NCI-H1417 treated with DMSO at 0.1 percent for 48 hours (cell line): ENCODE results near the gene ARG2.
"Not testable (repeated sequence)": the region's sequence is repeated elsewhere in the genome, so short reads cannot be mapped to it uniquely, and the experiment has no call there.

ENCODE experiments used
- DNase-seq: peaks from one replicate; lab custom pipeline; 2025; lab: John Stamatoyannopoulos, UW

ARG2 gene

GRCh38 chr14:67586369-67586768 lies 33.4 kb upstream of the ARG2 start:
- no peak for DNase-seq

- DNase-seq = no peak
Measured at GRCh38 chr14:67589204-67589770, 30.4 kb upstream of the ARG2 start.

- not testable (repeated sequence) for DNase-seq
Measured at GRCh38 chr14:67593650-67594049, 26.1 kb upstream of the ARG2 start.

GRCh38 chr14:67595392-67595791 lies 24.3 kb upstream of the ARG2 start:
- no peak for DNase-seq

- DNase-seq = no peak
Measured at GRCh38 chr14:67599698-67600561, 19.8 kb upstream of the ARG2 start, which contains the start of gene PIGH. Gene PIGH, minus strand, starts transcription at chr14:67600268. Its CDS starts 65 bp downstream, at chr14:67600203.

- not testable (repeated sequence) for DNase-seq
Measured at GRCh38 chr14:67600562-67600974, 19.2 kb upstream of the ARG2 start.

GRCh38 chr14:67602076-67602475 lies 17.6 kb upstream of the ARG2 start:
- no peak for DNase-seq

- no peak for DNase-seq
Measured at GRCh38 chr14:67602995-67603545, 16.6 kb upstream of the ARG2 start.

- no peak for DNase-seq
Measured at GRCh38 chr14:67607646-67608045, 12.1 kb upstream of the ARG2 start.

- no peak for DNase-seq
Measured at GRCh38 chr14:67609642-67610310, 9.9 kb upstream of the ARG2 start.

- no peak for DNase-seq
Measured at GRCh38 chr14:67610491-67610890, 9.2 kb upstream of the ARG2 start.

GRCh38 chr14:67618617-67619063 lies 1.1 kb upstream of the ARG2 start:
- no peak for DNase-seq

GRCh38 chr14:67620217-67620785 lies 581 bp downstream of the ARG2 start:
- DNase-seq = no peak

GRCh38 chr14:67622675-67623074 lies 3.0 kb downstream of the ARG2 start:
- no peak for DNase-seq

- DNase-seq = no peak
Measured at GRCh38 chr14:67623114-67623513, 3.4 kb downstream of the ARG2 start.

- not testable (repeated sequence) for DNase-seq
Measured at GRCh38 chr14:67626131-67626530, 6.4 kb downstream of the ARG2 start.

GRCh38 chr14:67627519-67627918 lies 7.8 kb downstream of the ARG2 start:
- DNase-seq = no peak

- no peak for DNase-seq
Measured at GRCh38 chr14:67630186-67630585, 10.5 kb downstream of the ARG2 start.

- DNase-seq = no peak
Measured at GRCh38 chr14:67630938-67631337, 11.2 kb downstream of the ARG2 start.

GRCh38 chr14:67633451-67634147 lies 13.9 kb downstream of the ARG2 start:
- no peak for DNase-seq

- peak; percentile 18 for DNase-seq
Measured at GRCh38 chr14:67636361-67636919, 16.7 kb downstream of the ARG2 start.
